NCI-H2029 (cell line): ENCODE results near the gene RBM18.

ENCODE experiments used
- DNase-seq: peaks from one replicate; lab custom pipeline; 2025; lab: John Stamatoyannopoulos, UW

The RBM18 gene

DNA sequence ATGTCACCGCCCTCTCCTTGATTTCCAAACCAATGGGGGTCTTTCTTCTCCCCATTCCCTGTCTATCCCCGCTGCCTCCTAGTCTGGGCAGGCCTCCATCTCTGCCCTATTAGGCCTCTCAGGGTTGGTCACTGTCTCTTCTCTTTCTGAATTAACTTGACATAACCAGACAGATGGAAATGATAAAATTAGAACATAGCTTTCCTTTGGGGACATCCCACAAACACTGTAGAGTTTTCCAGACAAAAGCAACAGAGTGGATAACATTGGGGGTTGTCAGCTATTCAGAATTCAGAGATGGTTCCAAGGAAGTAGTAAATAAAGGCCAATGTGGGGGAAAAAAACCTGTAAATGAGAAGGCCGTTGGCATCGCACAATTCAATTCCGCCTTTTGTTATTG, 60.6 kb downstream of the RBM18 start:
- DNase-seq: no peak

DNA sequence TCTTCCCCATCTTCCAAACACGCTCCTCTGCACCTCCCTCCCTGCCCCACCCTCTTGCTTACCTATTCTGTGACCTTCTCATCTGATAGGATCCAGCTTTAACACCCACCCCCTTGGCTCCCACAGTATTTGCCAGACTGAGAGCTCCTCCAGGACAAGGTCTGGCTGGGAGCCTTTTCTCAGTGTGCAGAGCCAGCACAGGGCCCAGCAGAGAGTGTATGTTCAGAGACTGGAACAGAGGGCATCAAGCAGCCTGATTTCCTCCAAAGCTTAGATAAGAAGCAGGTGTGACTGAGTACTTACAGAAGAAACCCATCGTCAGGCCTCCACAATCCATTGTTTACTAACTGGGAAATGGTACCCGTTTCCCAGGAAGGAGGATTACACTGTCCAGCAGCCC, 62.5 kb downstream of the RBM18 start:
- no peak for DNase-seq

DNA sequence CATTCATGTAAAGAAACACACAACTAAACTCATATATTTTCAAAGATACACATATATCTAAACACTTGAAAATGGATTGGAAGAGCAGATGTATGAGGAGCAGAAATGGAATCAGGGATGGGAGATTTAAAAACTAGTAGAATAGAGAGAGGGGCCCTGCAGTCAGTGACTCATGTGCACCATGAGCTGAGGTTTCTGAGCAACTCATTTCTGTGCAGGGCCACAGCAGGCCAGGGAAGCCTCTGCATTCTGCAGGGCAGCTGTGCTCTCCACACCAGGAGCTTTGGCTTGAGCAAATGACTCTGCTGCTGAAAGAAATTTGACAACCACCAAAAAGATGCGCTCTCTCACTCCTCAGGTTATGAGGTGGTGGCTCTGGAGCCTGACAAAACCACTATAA, 63.0 kb downstream of the RBM18 start:
- DNase-seq: no peak

DNA sequence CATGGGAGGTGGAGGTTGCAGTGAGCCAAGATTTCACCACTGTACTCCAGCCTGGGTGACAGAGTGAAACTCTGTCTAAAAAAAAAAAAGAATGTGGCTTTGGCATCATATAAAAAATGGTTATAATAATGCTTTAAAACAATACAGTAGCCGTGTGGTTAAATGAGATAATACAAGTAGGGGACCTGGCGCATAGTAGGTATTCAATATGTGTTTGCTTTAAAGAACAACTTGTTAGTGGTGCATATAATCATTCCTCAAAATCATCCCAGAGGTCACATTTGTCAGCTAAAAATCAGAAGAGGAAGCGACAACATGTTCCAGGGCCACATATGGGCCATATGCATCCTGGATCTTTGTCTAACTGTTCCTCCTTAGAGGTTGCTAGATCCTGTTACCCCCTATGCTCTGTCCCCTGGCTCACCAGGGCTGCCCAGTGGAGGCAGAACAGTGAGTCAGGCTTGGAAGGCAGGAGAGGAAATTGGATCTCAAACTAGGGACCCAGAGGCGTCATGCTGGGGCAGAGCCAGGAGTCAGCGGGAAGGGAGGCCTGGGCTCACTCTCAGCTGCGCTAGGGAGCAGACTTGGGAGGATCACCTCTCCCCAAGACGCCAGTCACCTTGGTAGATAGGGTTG, 63.6 kb downstream of the RBM18 start:
- DNase-seq: no peak

DNA sequence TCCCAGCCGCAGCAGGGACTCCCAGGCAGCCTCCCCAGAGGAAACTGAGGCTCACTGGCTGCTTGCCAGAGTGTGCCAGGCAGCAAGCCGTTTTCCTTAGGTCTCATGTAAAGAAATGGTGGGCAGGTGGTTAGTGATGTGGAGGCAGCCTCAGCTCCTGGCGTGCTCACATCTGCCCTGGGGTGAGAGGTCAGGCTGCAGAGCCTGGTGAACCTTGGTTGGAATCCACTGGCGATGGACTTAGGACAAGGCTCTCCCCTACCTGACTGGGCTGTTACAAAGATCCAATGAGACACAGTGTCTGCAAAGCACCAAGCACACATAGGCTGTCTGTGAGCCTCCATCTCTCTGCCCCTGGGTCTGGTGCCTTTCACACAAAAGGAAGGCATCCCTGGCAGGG, 66.8 kb downstream of the RBM18 start:
- DNase-seq: no peak

DNA sequence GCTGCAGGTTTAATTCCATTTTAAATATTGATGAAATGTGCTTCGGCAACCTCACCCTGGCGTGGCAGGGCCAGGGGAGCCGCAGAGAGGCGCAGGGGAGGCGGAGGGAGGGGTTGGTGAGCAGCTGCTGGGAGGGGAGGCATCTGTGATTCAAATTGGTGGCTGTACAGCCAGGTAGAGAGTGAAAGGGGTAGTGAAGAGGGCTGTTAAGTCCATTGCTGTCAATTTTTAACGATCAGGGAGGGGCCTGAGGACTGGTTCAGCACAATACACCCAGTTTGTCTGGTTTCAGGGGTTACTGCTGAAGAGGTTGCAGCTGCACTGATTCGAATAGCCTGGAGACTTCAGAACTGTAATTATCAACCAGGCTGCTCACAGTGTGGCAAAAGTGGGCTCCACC, 67.2 kb downstream of the RBM18 start:
- DNase-seq: no peak

DNA sequence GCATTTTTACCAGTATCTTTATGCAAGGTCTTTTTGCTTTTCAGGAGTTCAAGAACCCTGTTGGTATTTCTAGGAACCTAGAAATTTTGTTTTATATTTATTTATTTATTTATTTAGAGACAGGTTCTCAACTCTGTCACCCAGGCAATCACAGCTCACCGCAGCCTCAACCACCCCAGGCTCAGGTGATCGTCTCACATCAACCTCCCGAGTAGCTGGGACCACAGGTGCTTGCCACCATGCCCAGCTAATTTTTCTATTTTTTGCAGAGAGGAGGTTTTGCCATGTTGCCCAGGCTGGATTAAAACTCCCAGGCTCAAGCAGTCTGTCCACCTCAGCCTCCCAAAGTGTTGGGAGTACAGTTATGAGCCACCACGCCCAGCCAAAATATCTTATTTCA, 68.8 kb downstream of the RBM18 start:
- DNase-seq: no peak

DNA sequence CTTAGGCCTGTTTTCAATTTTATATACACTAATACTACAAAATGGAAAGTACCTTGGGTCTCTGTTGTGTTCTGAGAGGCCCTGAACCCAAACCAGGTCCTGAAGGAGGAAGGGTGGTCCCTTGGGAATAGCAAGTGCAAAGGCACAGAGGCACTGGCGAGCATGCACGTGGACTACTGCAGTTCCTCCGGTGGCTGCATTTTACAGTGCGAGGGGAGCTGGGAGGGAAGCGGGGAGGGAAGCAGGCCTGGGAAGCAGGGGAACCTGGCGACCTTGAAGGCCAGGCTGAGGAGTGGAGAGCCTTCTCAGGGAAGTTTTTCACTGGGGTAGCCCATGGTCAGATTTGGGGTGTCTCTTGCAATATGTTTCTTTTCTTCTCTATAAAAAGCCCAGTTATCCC, 71.0 kb downstream of the RBM18 start:
- DNase-seq: no peak

DNA sequence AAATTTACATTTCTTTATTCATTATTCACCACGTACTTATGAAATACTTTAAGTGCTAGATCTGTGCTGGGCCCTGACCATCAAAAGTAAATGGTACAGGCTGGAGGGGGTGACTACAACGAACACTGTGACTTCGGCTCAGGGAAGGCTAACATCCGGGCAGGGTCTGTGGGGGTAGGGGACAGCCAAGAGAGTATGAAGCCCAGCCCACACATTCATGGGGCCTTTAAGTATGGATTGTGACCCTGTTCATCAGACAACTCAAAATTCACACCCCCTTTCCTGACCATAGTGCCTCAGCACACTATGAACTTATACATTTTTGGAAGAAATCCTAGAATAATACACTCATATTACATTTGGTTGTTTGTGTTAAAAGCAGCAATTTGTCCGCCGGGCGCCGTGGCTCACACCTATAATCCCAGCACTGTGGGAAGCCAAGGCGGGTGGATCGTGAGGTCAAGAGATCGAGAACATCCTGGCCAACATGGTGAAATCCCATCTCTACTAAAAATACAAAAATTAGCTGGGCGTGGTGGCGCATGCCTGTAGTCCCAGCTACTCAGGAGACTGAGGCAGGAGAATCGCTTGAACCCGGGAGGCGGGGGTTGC, 71.6 kb downstream of the RBM18 start:
- DNase-seq: no peak

DNA sequence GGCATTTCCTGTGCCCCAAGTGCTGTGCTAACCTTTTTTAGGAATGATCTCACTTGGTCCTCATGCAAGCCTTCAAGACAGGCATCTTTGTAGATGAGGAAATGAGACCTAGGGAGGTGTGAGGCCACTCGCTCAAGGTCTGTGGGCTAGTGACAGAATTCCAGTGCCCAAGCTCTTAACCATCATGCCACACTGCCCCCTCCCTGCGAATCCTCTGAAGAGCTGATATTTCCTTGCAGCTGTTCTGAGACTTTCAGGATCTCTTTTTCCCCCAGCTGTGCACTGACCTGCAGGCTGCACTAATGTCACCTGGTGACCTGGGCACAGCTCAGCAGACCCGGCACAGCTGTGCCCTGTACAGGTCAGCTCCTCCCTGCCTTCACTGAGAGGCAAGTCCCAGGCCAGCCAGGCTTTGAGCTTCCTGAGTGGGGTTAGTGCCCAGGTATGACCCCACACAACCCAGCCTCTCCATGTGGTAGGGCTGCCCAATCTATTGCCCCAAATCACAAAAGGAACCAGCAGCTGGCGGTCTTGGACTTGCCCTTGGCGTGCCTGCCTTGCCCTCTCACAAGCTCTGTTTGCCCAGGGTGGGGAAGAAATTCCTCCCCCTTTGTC, 72.3 kb downstream of the RBM18 start:
- no peak for DNase-seq

DNA sequence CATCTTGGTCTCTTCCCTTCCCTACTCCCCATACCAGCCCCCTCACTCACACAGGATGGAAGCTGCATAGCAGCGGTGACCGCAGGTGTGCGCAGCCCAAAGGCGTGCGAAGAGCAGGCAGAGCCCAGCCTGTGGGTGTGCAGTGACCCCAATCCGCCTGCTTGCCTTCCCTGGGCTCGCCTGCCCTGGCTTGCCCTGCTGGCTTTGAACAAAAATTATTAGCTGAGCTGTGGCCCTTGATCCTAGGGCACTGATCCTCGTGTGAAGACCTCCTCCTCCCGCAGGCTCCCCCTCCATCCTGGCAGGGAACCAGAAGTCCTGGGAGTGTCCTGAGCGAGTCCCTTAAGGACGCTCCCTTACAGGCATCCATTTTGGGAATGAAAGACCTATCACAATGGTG, 73.1 kb downstream of the RBM18 start:
- DNase-seq: no peak

DNA sequence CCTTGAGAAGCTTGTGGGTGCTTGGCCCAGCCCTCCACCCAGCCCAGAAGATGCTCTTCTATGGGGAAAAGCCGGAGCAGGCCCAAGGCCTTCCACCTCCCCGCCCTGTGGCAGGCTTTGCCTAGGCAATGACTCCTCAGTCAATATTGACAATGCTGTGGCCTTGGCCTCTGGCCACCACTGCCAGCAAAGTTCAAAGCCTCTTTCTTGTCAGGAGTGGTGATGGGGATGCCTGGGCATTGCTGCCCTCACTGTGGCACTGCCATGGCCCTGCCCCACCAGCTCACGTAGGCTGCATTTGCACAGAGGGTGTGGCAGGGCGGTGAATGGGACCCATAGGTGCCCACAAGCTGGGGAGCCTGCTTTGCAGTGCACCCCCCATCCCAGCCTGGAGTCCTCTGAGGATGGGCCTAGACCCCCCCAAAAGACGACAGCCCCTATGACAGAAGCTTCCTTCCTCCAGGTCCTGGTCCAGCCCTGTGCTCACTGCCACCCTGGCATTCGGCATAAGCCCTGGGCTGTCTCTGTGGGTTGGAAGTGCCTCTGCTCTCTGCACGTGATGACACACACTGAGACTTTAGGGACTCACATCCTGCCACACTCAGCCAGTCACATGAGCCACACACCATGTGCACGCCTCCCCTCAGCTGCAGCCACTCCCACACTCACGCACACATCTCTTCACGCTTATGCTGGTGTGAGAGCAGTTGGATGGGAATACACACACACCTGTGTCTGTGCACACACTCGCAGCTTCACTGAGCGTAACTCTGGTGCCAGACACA, 73.9 kb downstream of the RBM18 start:
- DNase-seq: peak; percentile 32

DNA sequence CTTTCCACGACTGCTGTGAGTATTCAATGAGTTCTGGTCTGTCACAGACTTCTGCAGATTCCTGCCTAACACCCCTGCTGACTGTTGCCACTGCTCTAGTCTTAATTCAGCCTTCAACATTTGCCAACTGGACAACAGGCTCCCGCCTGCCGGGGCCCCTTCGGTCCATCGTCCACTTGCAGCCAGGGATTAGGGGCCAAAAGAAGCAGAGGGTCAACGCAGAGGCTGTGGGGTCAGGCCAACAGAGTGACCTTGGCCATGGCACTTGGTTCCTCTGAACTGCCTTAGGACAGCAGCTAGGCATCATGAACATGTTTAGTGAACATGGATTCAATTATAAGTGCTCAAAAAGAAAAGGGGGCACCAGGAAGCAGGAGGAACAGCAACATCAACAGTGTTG, 76.3 kb downstream of the RBM18 start:
- no peak for DNase-seq
